ENCODE data around the gene TRIM8.

The TRIM8 gene

DNA sequence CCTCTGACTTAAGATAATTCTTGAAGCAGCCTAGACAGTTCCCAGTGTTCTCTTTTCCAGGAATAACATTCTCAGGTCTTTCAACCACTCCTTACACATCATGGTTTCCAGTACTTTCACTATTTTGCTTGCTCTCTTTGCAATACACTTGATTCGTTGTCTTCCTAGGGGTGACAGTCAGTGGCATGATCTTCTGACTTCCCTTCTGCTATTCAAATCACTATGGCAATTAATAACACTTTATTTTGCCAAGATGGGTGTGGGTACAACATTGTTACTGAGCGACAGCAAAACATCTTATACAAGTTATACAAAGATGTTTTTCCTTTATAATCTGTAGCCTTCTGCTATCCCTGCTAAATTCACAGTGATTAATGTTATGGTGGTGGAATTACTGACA, 54.6 kb downstream of the TRIM8 start:
- no peak for DNase-seq (ENCODE audit: low read depth in 3 of 3)

DNA sequence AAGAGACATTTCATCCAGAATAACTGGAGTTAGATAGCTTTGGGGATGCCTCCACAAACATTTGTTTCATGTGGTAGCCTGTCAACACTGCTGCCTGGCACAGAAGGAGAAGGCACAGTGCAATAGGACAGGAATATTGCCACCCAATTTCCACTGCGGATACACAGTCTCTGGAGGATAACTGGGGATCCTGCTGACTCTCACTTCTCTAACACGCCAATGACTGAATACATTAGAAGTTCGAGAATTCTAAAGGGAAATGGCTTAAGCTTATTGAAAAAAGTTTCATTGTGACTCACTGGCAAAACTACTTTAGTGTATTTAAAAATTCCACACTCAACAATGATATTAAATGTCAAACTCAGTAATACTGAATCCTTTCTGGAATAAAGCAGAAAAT, 57.0 kb downstream of the TRIM8 start:
- no peak for DNase-seq (ENCODE audit: low read depth in 3 of 3)

DNA sequence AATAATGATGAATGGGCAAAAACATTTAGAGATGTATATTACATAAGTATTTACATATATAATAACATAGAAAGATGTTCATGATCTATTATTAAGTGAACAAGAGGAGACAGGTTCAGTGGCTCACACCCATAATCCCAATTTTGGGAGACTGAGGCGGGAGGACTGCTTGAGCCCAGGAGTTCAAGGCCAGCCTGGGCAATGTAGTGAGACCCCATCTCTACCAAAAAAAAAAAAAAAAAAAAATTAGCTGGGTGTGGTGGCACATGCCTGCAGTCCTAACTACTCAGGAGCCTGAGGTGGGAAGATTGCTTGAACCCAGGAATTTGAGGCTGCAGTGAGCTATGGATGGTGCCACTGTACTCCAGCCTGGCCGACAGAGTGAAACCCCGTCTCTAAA, 57.5 kb downstream of the TRIM8 start:
- DNase-seq (ENCODE audit: low read depth in 3 of 3), result no peak

DNA sequence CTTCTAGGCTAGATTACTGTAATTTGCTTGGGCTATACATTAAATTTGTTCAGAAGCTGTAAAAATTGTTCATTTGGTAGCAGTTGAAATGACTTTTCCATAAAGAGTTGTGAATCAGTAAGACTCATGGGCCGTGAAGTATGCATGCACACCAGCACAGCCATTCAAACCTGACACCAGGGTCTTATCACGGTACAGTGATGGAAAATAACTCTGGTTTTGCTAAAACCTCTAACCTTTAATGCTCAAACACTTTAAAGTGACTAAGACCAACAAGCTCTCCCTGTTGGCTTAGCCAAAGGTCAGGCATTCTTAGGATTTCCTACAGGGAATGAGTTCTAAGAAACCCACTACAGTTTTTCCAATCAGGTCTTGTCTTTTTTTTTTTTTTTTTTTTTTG, 58.5 kb downstream of the TRIM8 start:
- DNase-seq (ENCODE audit: low read depth in 3 of 3), result no peak

DNA sequence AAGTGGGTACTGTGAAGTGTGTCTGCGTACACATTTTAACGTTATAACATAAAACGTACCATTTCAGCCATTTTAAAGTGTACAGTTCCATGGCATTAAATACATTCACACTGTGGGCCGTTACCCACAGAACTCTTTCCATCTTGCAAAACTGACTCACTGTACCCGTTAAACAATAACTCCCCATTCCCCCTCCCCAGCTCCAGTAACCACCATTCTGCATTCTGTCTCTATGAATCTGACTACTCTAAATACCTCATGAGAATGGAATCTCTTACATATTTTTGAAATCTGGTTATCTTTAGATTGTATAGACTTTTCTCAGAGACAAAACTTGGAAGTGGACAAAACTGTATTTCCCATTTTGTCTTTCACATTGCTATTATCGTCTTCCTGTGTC, 60.6 kb downstream of the TRIM8 start:
- no peak for DNase-seq (ENCODE audit: low read depth in 3 of 3)

DNA sequence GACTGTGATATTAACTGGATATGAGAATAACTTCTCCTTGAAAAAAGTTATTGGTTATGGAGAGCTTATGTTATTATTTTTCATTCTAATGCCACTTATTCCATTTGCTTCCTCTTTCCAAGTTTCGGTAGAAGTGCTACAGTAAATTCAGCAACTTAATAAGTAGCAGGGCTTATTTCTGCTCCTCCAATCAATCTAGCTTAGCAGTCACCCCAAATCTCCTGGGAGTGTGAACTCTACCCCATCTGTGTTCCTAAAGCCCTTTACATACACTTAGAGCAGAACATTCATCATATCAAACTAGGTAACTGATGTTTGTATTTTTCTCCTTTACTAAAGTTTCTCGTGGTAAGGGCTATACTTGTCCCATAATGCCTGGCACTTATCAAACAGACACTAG, 61.3 kb downstream of the TRIM8 start:
- DNase-seq (ENCODE audit: low read depth in 3 of 3), result no peak
